ENCODE measurements around the gene JMJD1C.

- no peak for TF ChIP-seq CTCF (IDR thresholded peaks at IDR 0.05)
- no peak for TF ChIP-seq POLR2A (IDR thresholded peaks at IDR 0.05)
Observed at GRCh38 chr10:63504145-63504881, 38.5 kb upstream of the JMJD1C start.
